Common myeloid progenitor, CD34-positive (primary cell): Measurements from ENCODE around the gene TASP1.
"Not testable (repeated sequence)": the region's sequence is repeated elsewhere in the genome, so short reads cannot be mapped to it uniquely, and the experiment has no call there.

Experiments used
- CTCF ChIA-PET: fragments of 350-600 bp; sonication (Branson Sonifier 250); formaldehyde crosslinking; loops from one replicate; lab custom pipeline; 2021; ENCODE audit warnings: antibody characterized with exemption; lab: Charles Lee
- POLR2A ChIA-PET: fragments of 350-600 bp; sonication (Branson Sonifier 250); formaldehyde crosslinking; loops from one replicate; lab custom pipeline; 2021; ENCODE audit warnings: antibody characterized with exemption; lab: Charles Lee
- DNase-seq, 3 donors: peaks; one replicate each; pipeline versions ENCODE4 v3.0.0 to v3.0.0-alpha.2; 2013
- H3K27ac ChIP-seq, 2 experiments: 1 replicate in 1 of 2; 2 replicates in 1 of 2; pipeline ENCODE4 v1.7.0; 2013; ENCODE audit warnings: inconsistent platforms in 2 of 2, low read length in 2 of 2, mild to moderate bottlenecking in 2 of 2, low read depth in 1 of 2, moderate library complexity in 1 of 2; ENCODE audit not compliant: severe bottlenecking in 2 of 2, insufficient read depth in 1 of 2, poor library complexity in 1 of 2
- H3K27me3 ChIP-seq, 5 experiments: replicated peaks in 2 of 5; 1 replicate in 3 of 5; 2 replicates in 2 of 5; pipeline versions ENCODE4 v1.6.1 to v1.7.0; 2013; ENCODE audit warnings: low read length in 4 of 5, mild to moderate bottlenecking in 2 of 5, moderate library complexity in 2 of 5, inconsistent platforms in 1 of 5; ENCODE audit not compliant: insufficient read depth in 5 of 5, control insufficient read depth in 4 of 5
- H3K36me3 ChIP-seq, 4 experiments: 1 replicate in 2 of 4; 2 replicates in 2 of 4; pipeline versions ENCODE4 v1.6.1 to v1.7.0; 2013; ENCODE audit warnings: low read length in 3 of 4, control low read depth in 1 of 4, mild to moderate bottlenecking in 1 of 4; ENCODE audit not compliant: control insufficient read depth in 4 of 4, insufficient read depth in 4 of 4
- H3K4me1 ChIP-seq, 4 experiments: 1 replicate in 3 of 4; 2 replicates in 1 of 4; pipeline versions ENCODE4 v1.6.1 to v1.7.1; 2013; ENCODE audit warnings: low read length in 3 of 4, mild to moderate bottlenecking in 3 of 4, control low read depth in 1 of 4, inconsistent platforms in 1 of 4, moderate library complexity in 1 of 4; ENCODE audit not compliant: control insufficient read depth in 4 of 4, insufficient read depth in 4 of 4; ENCODE audit errors: control extremely low read depth in 1 of 4
- H3K4me3 ChIP-seq, 7 experiments: 1 replicate in 4 of 7; 2 replicates in 3 of 7; pipeline versions ENCODE4 v1.5.1 to v1.7.0; 2013; ENCODE audit warnings: mild to moderate bottlenecking in 7 of 7, low read length in 6 of 7, moderate library complexity in 6 of 7, inconsistent platforms in 2 of 7, low read depth in 2 of 7, control low read depth in 1 of 7; ENCODE audit not compliant: insufficient read depth in 4 of 7, control insufficient read depth in 1 of 7; ENCODE audit errors: extremely low read depth in 1 of 7
- H3K9me3 ChIP-seq, 5 experiments: 1 replicate in 4 of 5; 2 replicates in 1 of 5; pipeline versions ENCODE4 v1.6.1 to v1.7.1; 2013; ENCODE audit warnings: low read length in 4 of 5, mild to moderate bottlenecking in 2 of 5, inconsistent platforms in 1 of 5, low read depth in 1 of 5, moderate library complexity in 1 of 5; ENCODE audit not compliant: control insufficient read depth in 4 of 5, insufficient read depth in 2 of 5; ENCODE audit errors: control extremely low read depth in 1 of 5
- WGBS: methylation state at CpG from one replicate; pipeline ENCODE4 v1.1.5; 2013; ENCODE audit not compliant: insufficient coverage; 5-methylcytosine and 5-hydroxymethylcytosine counted together

The TASP1 gene

GRCh38 chr20:13382786-13383185 is 255.9 kb downstream of the TASP1 start:
- ChIA-PET POLR2A (no interaction called here), CTCF (no interaction called here)
- no peak for DNase-seq
- H3K4me3 ChIP-seq, result no peak overlapping the region
- WGBS, result 98% methylated on average over 3 of the region's 3 CpGs
- H3K9me3 ChIP-seq, result peaks cover 0 to 18% (median 5%) of the 10 kb centered on the region in 5 experiments
- no peaks in the 10 kb centered on the region for H3K4me1 ChIP-seq
- H3K27ac ChIP-seq, result no peak overlapping the region
- H3K27me3 ChIP-seq, result no peaks in the 10 kb centered on the region
- peaks cover 0 to 26% (median 1%) of the 10 kb centered on the region in 4 experiments for H3K36me3 ChIP-seq

DNA sequence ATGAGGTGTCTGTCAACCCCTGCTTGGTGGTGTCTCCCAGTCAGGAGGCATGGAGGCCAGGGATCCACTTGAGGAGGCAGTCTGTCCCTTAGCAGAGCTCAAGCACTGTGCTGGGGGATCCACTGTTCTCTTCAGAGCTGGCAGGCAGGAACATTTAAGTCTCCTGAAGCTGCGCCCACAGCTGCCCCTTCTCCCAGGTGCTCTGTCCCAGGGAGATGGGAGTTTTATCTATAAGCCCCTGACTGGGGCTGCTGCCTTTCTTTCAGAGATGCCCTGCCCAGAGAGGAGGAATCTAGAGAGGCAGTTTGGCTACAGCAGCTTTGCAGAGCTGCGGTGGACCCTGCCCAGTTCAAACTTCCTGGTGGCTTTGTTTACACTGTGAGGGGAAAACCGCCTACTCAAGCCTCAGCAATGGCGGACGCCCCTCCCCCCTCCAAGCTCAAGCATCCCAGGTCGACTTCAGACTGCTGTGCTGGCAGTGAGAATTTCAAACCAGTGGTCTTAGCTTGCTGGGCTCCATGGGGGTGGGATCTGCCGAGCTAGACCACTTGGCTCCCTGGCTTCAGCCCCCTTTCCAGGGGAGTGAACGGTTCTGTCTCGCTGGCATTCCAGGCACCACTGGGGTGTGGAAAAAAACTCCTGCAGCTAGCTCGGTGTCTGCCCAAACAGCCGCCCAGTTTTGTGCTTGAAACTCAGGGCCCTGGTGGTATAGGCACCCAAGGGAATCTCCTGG is 258.1 kb downstream of the TASP1 start:
- DNase-seq, H3K27me3 ChIP-seq, CTCF ChIA-PET, H3K4me1 ChIP-seq, POLR2A ChIA-PET, H3K27ac ChIP-seq, H3K4me3 ChIP-seq: not testable (repeated sequence)
- peaks cover 0 to 17% (median 1%) of the 10 kb centered on the region in 4 experiments for H3K36me3 ChIP-seq
- WGBS, result 94% methylated on average over 8 of the region's 11 CpGs
- peaks cover 0 to 18% (median 5%) of the 10 kb centered on the region in 5 experiments for H3K9me3 ChIP-seq

DNA sequence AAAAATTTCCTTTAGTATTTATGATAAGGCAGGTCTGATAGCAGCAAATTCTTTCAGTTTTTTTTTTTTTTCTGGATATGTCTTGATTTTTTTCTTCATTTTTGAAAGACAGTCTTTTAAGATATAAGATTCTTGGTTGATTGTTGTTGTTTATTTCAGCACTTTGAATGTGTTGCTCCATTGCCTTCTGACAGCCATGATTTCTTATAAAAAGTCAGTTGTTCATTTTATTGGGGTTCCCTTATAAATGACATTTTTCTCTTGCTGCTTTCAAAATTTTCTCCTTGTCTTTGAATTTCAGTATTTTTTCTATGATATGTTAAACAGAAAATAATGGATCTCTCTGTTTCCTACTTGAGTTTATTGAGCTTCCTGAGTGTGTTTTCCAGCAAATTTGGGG is 265.3 kb downstream of the TASP1 start:
- ChIA-PET CTCF (no interaction called here), POLR2A (no interaction called here)
- no peak overlapping the region for H3K27ac ChIP-seq
- H3K4me3 ChIP-seq, result no peak overlapping the region
- H3K9me3 ChIP-seq, result peaks cover 0 to 9% (median 0%) of the 10 kb centered on the region in 5 experiments
- H3K27me3 ChIP-seq, result no peaks in the 10 kb centered on the region
- no peak for DNase-seq
- H3K36me3 ChIP-seq, result no peaks in the 10 kb centered on the region
- H3K4me1 ChIP-seq, result no peaks in the 10 kb centered on the region

GRCh38 chr20:13364278-13365170 is 274.2 kb downstream of the TASP1 start:
- Histone ChIP-seq H3K4me1 (no peaks in the 10 kb centered on the region), H3K36me3 (no peaks in the 10 kb centered on the region), H3K27ac (no peak overlapping the region), H3K27me3 (no peaks in the 10 kb centered on the region), H3K4me3 (no peak overlapping the region), H3K9me3 (no peaks in the 10 kb centered on the region)
- ChIA-PET POLR2A (no interaction called here), CTCF (no interaction called here)
- 99% methylated on average over 5 of the region's 6 CpGs for WGBS
- DNase-seq, result no peak

GRCh38 chr20:13363473-13363872 is 275.3 kb downstream of the TASP1 start:
- POLR2A ChIA-PET, result no interaction called here
- no peaks in the 10 kb centered on the region for H3K27me3 ChIP-seq
- H3K27ac ChIP-seq, result no peak overlapping the region
- no peaks in the 10 kb centered on the region for H3K4me1 ChIP-seq
- CTCF ChIA-PET, result no interaction called here
- no peaks in the 10 kb centered on the region for H3K36me3 ChIP-seq
- H3K9me3 ChIP-seq, result no peaks in the 10 kb centered on the region
- no peak overlapping the region for H3K4me3 ChIP-seq
- DNase-seq, result no peak

GRCh38 chr20:13362165-13362564 is 276.6 kb downstream of the TASP1 start:
- WGBS, result 75% methylated on average over 1 of the region's 5 CpGs
- H3K27me3 ChIP-seq, DNase-seq, CTCF ChIA-PET, H3K36me3 ChIP-seq, H3K4me1 ChIP-seq, H3K4me3 ChIP-seq, H3K27ac ChIP-seq, POLR2A ChIA-PET, H3K9me3 ChIP-seq: not testable (repeated sequence)

GRCh38 chr20:13358936-13359335 is 279.8 kb downstream of the TASP1 start:
- POLR2A ChIA-PET, H3K4me3 ChIP-seq, H3K9me3 ChIP-seq, H3K36me3 ChIP-seq, H3K27ac ChIP-seq, H3K27me3 ChIP-seq, CTCF ChIA-PET, DNase-seq, H3K4me1 ChIP-seq: not testable (repeated sequence)
- 100% methylated on average over 2 of the region's 12 CpGs for WGBS
